GM10248 (cell line): ENCODE results near the gene IARS2.

Experiments used
- CTCF ChIA-PET: fragments of 300-600 bp; sonication (Branson Sonifier 250); formaldehyde crosslinking; extraction: SDS; loops from one replicate; lab custom pipeline; 2021; ENCODE audit warnings: antibody characterized with exemption; lab: Yijun Ruan, JAX
- POLR2A ChIA-PET: fragments of 350-650 bp; sonication (Branson Sonifier 250); formaldehyde crosslinking; extraction: SDS; loops from one replicate; lab custom pipeline; 2020; ENCODE audit warnings: antibody characterized with exemption; lab: Yijun Ruan, JAX
- DNase-seq: peaks from one replicate; pipeline ENCODE4 v3.0.0; 2012; ENCODE audit errors: extremely low spot score
- CTCF ChIP-seq: IDR thresholded peaks from 2 replicates; pipeline ENCODE4 v1.5.1; 2012; ENCODE audit warnings: mild to moderate bottlenecking, low read depth; ENCODE audit errors: extremely low read depth, missing control alignments, control extremely low read depth

The IARS2 gene

GRCh38 chr1:220189750-220190347 lies 95.9 kb downstream of the IARS2 start:
- ChIA-PET CTCF (interaction anchor here (0.6 to 2.6 kb wide), 8 partner anchors 11 to 178 kb away, joined by 3 to 11 read pairs (median 4); no protein-coding TSS in a partner anchor), POLR2A (no interaction called here)
- peak; percentile 44 for TF ChIP-seq CTCF
- peak; percentile 19 for DNase-seq

GRCh38 chr1:220195701-220196100 lies 101.8 kb downstream of the IARS2 start:
- ChIA-PET POLR2A (no interaction called here), CTCF (interaction anchor here (0.8 to 2.0 kb wide), 4 partner anchors 8 to 101 kb away, joined by 3 to 9 read pairs (median 6); no protein-coding TSS in a partner anchor)

More at GRCh38 chr1:220195701-220196100, 101.8 kb downstream of the IARS2 start:
- TF ChIP-seq CTCF: no peak
- DNase-seq: no peak
